ENCODE measurements around the gene KPNA1. TPM values are rescaled to one million over a fixed set of nuclear protein-coding genes. Genes with fewer than 3 reads are reported as not detected.

Gene KPNA1
- total and polyA plus RNA-seq, 4 donors: 20.7 to 42.0 (median 23.5) TPM

DNA sequence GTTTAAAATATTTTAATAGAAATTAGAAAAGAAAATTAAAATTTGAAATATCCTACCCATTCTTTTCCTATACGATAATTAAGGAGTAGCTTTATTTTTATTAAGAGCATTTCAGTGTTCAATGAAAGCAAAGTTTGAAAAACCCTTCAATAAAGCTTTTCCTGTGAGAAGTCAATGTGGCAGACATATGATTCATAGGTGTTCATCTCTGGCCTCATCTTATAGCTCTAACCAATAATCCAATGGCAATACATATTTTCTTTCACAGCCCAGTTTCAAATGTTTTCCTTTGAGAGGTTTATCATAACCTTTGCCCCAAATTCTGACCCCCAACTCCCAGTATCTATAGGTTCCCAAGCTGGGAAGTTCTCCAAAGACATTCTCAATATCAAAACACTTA lies 8.3 kb downstream of the KPNA1 start:
- no peaks in the 10 kb centered on the region for H3K9me3 ChIP-seq (ENCODE audit: control insufficient read depth in 4 of 4, low read length in 3 of 4)
- no peaks in the 10 kb centered on the region for H3K36me3 ChIP-seq (ENCODE audit: control insufficient read depth in 4 of 4, insufficient read depth in 3 of 4, low read depth in 1 of 4, low read length in 3 of 4)
- H3K4me1 ChIP-seq (ENCODE audit: control insufficient read depth in 4 of 4, insufficient read depth in 4 of 4, low read length in 3 of 4): peaks cover 4 to 15% (median 14%) of the 10 kb centered on the region in 4 donors
- no peak overlapping the region for H3K4me3 ChIP-seq (ENCODE audit: low read depth in 1 of 3, low read length in 3 of 3)
- TF ChIP-seq RXRA (IDR thresholded peaks at IDR 0.05): no peak
- TF ChIP-seq, protein P1, sequence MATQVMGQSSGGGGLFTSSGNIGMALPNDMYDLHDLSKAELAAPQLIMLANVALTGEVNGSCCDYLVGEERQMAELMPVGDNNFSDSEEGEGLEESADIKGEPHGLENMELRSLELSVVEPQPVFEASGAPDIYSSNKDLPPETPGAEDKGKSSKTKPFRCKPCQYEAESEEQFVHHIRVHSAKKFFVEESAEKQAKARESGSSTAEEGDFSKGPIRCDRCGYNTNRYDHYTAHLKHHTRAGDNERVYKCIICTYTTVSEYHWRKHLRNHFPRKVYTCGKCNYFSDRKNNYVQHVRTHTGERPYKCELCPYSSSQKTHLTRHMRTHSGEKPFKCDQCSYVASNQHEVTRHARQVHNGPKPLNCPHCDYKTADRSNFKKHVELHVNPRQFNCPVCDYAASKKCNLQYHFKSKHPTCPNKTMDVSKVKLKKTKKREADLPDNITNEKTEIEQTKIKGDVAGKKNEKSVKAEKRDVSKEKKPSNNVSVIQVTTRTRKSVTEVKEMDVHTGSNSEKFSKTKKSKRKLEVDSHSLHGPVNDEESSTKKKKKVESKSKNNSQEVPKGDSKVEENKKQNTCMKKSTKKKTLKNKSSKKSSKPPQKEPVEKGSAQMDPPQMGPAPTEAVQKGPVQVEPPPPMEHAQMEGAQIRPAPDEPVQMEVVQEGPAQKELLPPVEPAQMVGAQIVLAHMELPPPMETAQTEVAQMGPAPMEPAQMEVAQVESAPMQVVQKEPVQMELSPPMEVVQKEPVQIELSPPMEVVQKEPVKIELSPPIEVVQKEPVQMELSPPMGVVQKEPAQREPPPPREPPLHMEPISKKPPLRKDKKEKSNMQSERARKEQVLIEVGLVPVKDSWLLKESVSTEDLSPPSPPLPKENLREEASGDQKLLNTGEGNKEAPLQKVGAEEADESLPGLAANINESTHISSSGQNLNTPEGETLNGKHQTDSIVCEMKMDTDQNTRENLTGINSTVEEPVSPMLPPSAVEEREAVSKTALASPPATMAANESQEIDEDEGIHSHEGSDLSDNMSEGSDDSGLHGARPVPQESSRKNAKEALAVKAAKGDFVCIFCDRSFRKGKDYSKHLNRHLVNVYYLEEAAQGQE (IDR thresholded peaks at IDR 0.05): no peak
- no peak for TF ChIP-seq GABPA (IDR thresholded peaks at IDR 0.05 in 1 of 2, conservative IDR thresholded peaks at IDR 0.05 in 1 of 2)
- no peak for TF ChIP-seq RAD21 (IDR thresholded peaks at IDR 0.05)
- TF ChIP-seq TAF1 (conservative IDR thresholded peaks at IDR 0.05): no peak
- TF ChIP-seq, protein P2, sequence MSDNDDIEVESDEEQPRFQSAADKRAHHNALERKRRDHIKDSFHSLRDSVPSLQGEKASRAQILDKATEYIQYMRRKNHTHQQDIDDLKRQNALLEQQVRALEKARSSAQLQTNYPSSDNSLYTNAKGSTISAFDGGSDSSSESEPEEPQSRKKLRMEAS (IDR thresholded peaks at IDR 0.05): no peak
- TF ChIP-seq, protein P3, sequence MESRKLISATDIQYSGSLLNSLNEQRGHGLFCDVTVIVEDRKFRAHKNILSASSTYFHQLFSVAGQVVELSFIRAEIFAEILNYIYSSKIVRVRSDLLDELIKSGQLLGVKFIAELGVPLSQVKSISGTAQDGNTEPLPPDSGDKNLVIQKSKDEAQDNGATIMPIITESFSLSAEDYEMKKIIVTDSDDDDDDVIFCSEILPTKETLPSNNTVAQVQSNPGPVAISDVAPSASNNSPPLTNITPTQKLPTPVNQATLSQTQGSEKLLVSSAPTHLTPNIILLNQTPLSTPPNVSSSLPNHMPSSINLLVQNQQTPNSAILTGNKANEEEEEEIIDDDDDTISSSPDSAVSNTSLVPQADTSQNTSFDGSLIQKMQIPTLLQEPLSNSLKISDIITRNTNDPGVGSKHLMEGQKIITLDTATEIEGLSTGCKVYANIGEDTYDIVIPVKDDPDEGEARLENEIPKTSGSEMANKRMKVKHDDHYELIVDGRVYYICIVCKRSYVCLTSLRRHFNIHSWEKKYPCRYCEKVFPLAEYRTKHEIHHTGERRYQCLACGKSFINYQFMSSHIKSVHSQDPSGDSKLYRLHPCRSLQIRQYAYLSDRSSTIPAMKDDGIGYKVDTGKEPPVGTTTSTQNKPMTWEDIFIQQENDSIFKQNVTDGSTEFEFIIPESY (IDR thresholded peaks at IDR 0.05): no peak
- TF ChIP-seq HNF4G (IDR thresholded peaks at IDR 0.05): no peak
- TF ChIP-seq EGR1 (IDR thresholded peaks at IDR 0.05; ENCODE audit: low read depth in 2 of 2): no peak
- no peak for TF ChIP-seq FOXA1 (IDR thresholded peaks at IDR 0.05)
- DNase-seq (ENCODE audit: low spot score): no peak
- no peak overlapping the region for H3K27ac ChIP-seq (ENCODE audit: low read depth in 1 of 2, low read length in 2 of 2)
- no peak overlapping the region for H3K9ac ChIP-seq (ENCODE audit: low read depth in 1 of 2, low read length in 2 of 2)
- no peaks in the 10 kb centered on the region for H3K27me3 ChIP-seq (ENCODE audit: control insufficient read depth in 4 of 4, insufficient read depth in 4 of 4, low read length in 3 of 4)
- WGBS: 96% methylated on average over 1 of the region's 1 CpG

DNA sequence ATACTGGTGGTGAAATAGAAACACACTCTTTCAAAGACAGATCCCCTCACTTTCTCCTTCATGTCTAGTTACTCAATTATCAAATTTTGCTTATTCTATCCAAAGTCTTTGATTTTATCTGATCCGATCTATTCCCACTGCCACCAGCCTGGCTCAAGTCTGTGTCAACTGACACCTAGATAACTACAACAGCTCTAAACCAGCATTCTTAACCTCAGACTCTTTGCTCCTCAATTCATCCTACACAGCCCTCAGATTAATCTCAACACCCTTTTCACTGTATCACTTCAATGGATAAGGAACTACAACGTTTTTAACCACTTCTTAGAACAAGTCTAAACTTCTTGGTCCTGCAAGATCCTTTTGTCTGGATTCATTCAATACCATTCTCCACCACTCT lies 9.1 kb downstream of the KPNA1 start:
- WGBS: 48% methylated on average over 2 of the region's 2 CpGs
- H3K4me1 ChIP-seq (ENCODE audit: control insufficient read depth in 4 of 4, insufficient read depth in 4 of 4, low read length in 3 of 4): peaks cover 2 to 9% (median 7%) of the 10 kb centered on the region in 4 donors

More for the DNA sequence above, 9.1 kb downstream of the KPNA1 start:
- no peaks in the 10 kb centered on the region for H3K27me3 ChIP-seq (ENCODE audit: control insufficient read depth in 4 of 4, insufficient read depth in 4 of 4, low read length in 3 of 4)
- DNase-seq (ENCODE audit: low spot score): no peak
- H3K27ac ChIP-seq (ENCODE audit: low read depth in 1 of 2, low read length in 2 of 2): no peak overlapping the region
- H3K36me3 ChIP-seq (ENCODE audit: control insufficient read depth in 4 of 4, insufficient read depth in 3 of 4, low read depth in 1 of 4, low read length in 3 of 4): no peaks in the 10 kb centered on the region
- no peak overlapping the region for H3K4me3 ChIP-seq (ENCODE audit: low read depth in 1 of 3, low read length in 3 of 3)
- TF ChIP-seq HNF4A (conservative IDR thresholded peaks at IDR 0.05) (no peak), YY1 (IDR thresholded peaks at IDR 0.05) (no peak), EGR1 (IDR thresholded peaks at IDR 0.05; ENCODE audit: low read depth in 2 of 2) (no peak), NR2F2 (IDR thresholded peaks at IDR 0.05) (no peak), RAD21 (IDR thresholded peaks at IDR 0.05) (no peak), GABPA (IDR thresholded peaks at IDR 0.05 in 1 of 2, conservative IDR thresholded peaks at IDR 0.05 in 1 of 2) (no peak), JUND (IDR thresholded peaks at IDR 0.05) (no peak), RXRA (IDR thresholded peaks at IDR 0.05) (no peak), SP1 (IDR thresholded peaks at IDR 0.05) (no peak), FOXA2 (IDR thresholded peaks at IDR 0.05) (no peak), TAF1 (conservative IDR thresholded peaks at IDR 0.05) (no peak), FOXA1 (IDR thresholded peaks at IDR 0.05) (no peak), HNF4G (IDR thresholded peaks at IDR 0.05) (no peak)
- TF ChIP-seq, protein P2 (IDR thresholded peaks at IDR 0.05): no peak
- TF ChIP-seq, protein P3 (IDR thresholded peaks at IDR 0.05): no peak
- TF ChIP-seq, protein P4, sequence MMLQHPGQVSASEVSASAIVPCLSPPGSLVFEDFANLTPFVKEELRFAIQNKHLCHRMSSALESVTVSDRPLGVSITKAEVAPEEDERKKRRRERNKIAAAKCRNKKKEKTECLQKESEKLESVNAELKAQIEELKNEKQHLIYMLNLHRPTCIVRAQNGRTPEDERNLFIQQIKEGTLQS (IDR thresholded peaks at IDR 0.05): no peak
- TF ChIP-seq, protein P5, sequence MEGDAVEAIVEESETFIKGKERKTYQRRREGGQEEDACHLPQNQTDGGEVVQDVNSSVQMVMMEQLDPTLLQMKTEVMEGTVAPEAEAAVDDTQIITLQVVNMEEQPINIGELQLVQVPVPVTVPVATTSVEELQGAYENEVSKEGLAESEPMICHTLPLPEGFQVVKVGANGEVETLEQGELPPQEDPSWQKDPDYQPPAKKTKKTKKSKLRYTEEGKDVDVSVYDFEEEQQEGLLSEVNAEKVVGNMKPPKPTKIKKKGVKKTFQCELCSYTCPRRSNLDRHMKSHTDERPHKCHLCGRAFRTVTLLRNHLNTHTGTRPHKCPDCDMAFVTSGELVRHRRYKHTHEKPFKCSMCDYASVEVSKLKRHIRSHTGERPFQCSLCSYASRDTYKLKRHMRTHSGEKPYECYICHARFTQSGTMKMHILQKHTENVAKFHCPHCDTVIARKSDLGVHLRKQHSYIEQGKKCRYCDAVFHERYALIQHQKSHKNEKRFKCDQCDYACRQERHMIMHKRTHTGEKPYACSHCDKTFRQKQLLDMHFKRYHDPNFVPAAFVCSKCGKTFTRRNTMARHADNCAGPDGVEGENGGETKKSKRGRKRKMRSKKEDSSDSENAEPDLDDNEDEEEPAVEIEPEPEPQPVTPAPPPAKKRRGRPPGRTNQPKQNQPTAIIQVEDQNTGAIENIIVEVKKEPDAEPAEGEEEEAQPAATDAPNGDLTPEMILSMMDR (IDR thresholded peaks at IDR 0.05; ENCODE audit: low read depth, low read length, missing input control): no peak
- TF ChIP-seq, protein P1 (IDR thresholded peaks at IDR 0.05): no peak
- H3K9me3 ChIP-seq (ENCODE audit: control insufficient read depth in 4 of 4, low read length in 3 of 4): no peaks in the 10 kb centered on the region
- H3K9ac ChIP-seq (ENCODE audit: low read depth in 1 of 2, low read length in 2 of 2): no peak overlapping the region
